HepG2 (cell line): ENCODE measurements around the gene SIAH2. TPM values are rescaled to one million over a fixed set of nuclear protein-coding genes. Genes with fewer than 3 reads are reported as not detected.

ENCODE experiments used
- CENPBD1 ChIP-seq: sonication (generic); formaldehyde crosslinking; IDR thresholded peaks from 2 replicates; pipeline ENCODE4 v1.8.0; 2022; ENCODE audit warnings: missing genetic modification reagents, low read depth, mild to moderate bottlenecking, borderline replicate concordance
- CENPX ChIP-seq: sonication (generic); formaldehyde crosslinking; IDR thresholded peaks from 2 replicates; pipeline ENCODE4 v1.9.0; 2021; ENCODE audit warnings: mild to moderate bottlenecking, missing genetic modification reagents, moderate library complexity
- GPN1 ChIP-seq: sonication (generic); formaldehyde crosslinking; IDR thresholded peaks from 2 replicates; pipeline ENCODE4 v1.5.1; 2020; ENCODE audit warnings: missing genetic modification reagents, borderline replicate concordance
- HMG20B ChIP-seq: conservative IDR thresholded peaks from 2 replicates; pipeline ENCODE4 v1.6.1; 2016; ENCODE audit warnings: missing genetic modification reagents, missing compliant biosample characterization
- HOXD1 ChIP-seq: sonication (generic); formaldehyde crosslinking; IDR thresholded peaks from 2 replicates; pipeline ENCODE4 v1.5.0; 2020; ENCODE audit warnings: missing genetic modification reagents
- IKZF1 ChIP-seq: fragments of 450-650 bp; IDR thresholded peaks from 2 replicates; pipeline ENCODE4 v1.7.1; 2016
- MEF2D ChIP-seq: sonication (generic); formaldehyde crosslinking; IDR thresholded peaks from 2 replicates; pipeline ENCODE4 v1.5.1; 2020; ENCODE audit warnings: mild to moderate bottlenecking, missing genetic modification reagents
- MZF1 ChIP-seq: sonication (generic); formaldehyde crosslinking; IDR thresholded peaks from 2 replicates; pipeline ENCODE4 v1.8.1; 2023; ENCODE audit warnings: mild to moderate bottlenecking, missing genetic modification reagents, borderline replicate concordance
- NFAT5 ChIP-seq: sonication (generic); formaldehyde crosslinking; IDR thresholded peaks from 2 replicates; pipeline ENCODE4 v1.4.0; 2020; ENCODE audit warnings: missing genetic modification reagents
- PHB2 ChIP-seq: fragments of 450-650 bp; IDR thresholded peaks from 2 replicates; pipeline ENCODE4 v1.6.1; 2018; ENCODE audit not compliant: partially characterized antibody
- TIGD3 ChIP-seq: sonication (generic); formaldehyde crosslinking; IDR thresholded peaks from 2 replicates; pipeline ENCODE4 v1.5.1; 2020; ENCODE audit warnings: mild to moderate bottlenecking, missing genetic modification reagents, borderline replicate concordance
- ZNF333 ChIP-seq: sonication (generic); formaldehyde crosslinking; IDR thresholded peaks from 2 replicates; pipeline ENCODE4 v1.4.0; 2020; ENCODE audit warnings: mild to moderate bottlenecking, missing genetic modification reagents, borderline replicate concordance
- ZNF33B ChIP-seq: sonication (generic); formaldehyde crosslinking; IDR thresholded peaks from 2 replicates; pipeline ENCODE4 v1.5.1; 2020; ENCODE audit warnings: mild to moderate bottlenecking, missing genetic modification reagents
- ZNF510 ChIP-seq: sonication (generic); formaldehyde crosslinking; IDR thresholded peaks from 2 replicates; pipeline ENCODE4 v1.4.0; 2020; ENCODE audit warnings: low read depth, mild to moderate bottlenecking, missing genetic modification reagents
- ZNF710 ChIP-seq: sonication (generic); formaldehyde crosslinking; IDR thresholded peaks from 2 replicates; pipeline ENCODE4 v1.5.0; 2020; ENCODE audit warnings: mild to moderate bottlenecking, missing genetic modification reagents, borderline replicate concordance
- ZNF713 ChIP-seq: sonication (generic); formaldehyde crosslinking; IDR thresholded peaks from 2 replicates; pipeline ENCODE4 v1.4.0; 2020; ENCODE audit warnings: mild to moderate bottlenecking, missing genetic modification reagents
- ZNF790 ChIP-seq: sonication (generic); formaldehyde crosslinking; IDR thresholded peaks from 2 replicates; pipeline ENCODE4 v1.8.0; 2022; ENCODE audit warnings: missing genetic modification reagents, mild to moderate bottlenecking, borderline replicate concordance
- ZNF891 ChIP-seq: sonication (generic); formaldehyde crosslinking; IDR thresholded peaks from 2 replicates; pipeline ENCODE4 v1.5.0; 2020; ENCODE audit warnings: mild to moderate bottlenecking, missing genetic modification reagents
- polyA plus RNA-seq, 8 experiments: library from polyadenylated mRNA; depleted of rRNA in 3 of 8; stranded (reverse) in 7 of 8; unstranded in 1 of 8; fragments of >200 nt; fragmentation: Illumina TruSeq in 4 of 8; extraction: Trizol in 4 of 8; gene quantifications; 2 replicates each; pipeline versions ENCODE4 v1.2.1 to v1.2.3, GENCODE V29; 2011 to 2016; ENCODE audit warnings: low read depth in 4 of 8, missing spikeins in 1 of 8, mixed read lengths in 1 of 8; ENCODE audit not compliant: insufficient read depth in 1 of 8
- total RNA-seq, 5 experiments: library from RNA; depleted of rRNA; stranded (reverse); fragments of >200 nt; fragmentation: Illumina TruSeq; extraction: Trizol; gene quantifications; 2 replicates each; pipeline ENCODE4 v1.2.3, GENCODE V29; 2016; ENCODE audit warnings: low read depth in 1 of 5

SIAH2 gene
- total and polyA plus RNA-seq, 2 of the 13 experiments (the other 11 are each of a cell fraction or from before 2014, with no cell fraction given): 71.8 to 117 TPM

DNA sequence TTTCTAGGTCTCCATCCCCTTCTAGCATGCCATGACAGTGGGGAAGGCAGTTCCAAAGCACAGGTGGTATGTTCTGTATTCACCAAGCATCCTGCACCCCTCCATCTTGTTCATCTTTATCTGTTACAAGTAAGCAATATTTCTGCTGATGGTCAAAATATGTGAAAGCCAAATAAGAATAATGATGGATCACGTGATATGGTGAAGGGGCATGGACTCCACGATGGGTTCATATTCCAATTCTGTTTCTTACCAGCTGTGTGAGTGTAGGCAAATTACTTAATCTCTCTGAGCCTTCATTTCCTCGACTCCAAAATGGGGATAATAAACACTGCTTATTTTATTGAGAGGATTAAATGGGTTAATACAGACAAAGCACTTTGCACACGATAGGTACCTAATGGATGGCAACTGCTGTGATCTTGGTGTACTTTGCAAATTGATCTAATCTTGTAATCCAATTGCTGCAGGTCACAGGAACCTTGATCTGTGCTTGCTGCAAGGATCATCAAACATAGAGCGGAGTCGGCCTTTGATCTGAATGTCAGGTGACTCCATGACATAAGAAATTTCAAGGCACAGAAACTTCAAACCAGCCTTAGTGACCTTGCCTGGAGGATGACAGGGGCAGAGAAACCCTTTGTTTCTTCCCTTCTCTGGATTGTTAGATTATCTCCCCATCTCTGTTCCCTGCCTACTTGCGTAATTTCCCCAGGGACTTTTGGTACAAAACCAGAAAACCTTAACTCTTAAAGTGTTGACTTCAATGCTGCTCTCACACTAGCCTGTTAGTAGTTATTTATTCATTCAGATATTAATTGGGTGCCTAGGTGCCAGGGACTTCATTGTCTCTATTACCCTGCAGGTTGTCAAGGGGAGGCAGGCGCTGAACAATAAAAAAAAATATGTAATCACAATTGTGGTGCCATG is 25.8 kb downstream of the SIAH2 start (continued):
- no peak for TF ChIP-seq CENPBD1 (CRISPR knock-in tag)
- no peak for TF ChIP-seq PHB2
- no peak for TF ChIP-seq ZNF713
- TF ChIP-seq HOXD1 (CRISPR knock-in tag): peak; percentile 81
- TF ChIP-seq CENPX: no peak
- TF ChIP-seq IKZF1: no peak
- no peak for TF ChIP-seq ZNF891
- TF ChIP-seq NFAT5 (CRISPR knock-in tag): no peak
- no peak for TF ChIP-seq ZNF510 (CRISPR knock-in tag)
- no peak for TF ChIP-seq MZF1 (CRISPR knock-in tag)
- no peak for TF ChIP-seq ZNF33B (CRISPR knock-in tag)
- peak; percentile 90 for TF ChIP-seq HMG20B (CRISPR knock-in tag)
- TF ChIP-seq TIGD3 (CRISPR knock-in tag): no peak
- TF ChIP-seq ZNF333 (CRISPR knock-in tag): no peak; the same call in 1 of the 2 replicates
- 0 out of 2 replicates have a peak, but pooled peaks have one; percentile 34 for TF ChIP-seq ZNF790 (CRISPR knock-in tag)
- peak; percentile 92 for TF ChIP-seq ZNF710
- no peak for TF ChIP-seq GPN1 (CRISPR knock-in tag)
- TF ChIP-seq MEF2D: peak; percentile 67
